Measurements from ENCODE around the gene VWA8. TPM values are rescaled to one million over a fixed set of nuclear protein-coding genes. Genes with fewer than 3 reads are reported as not detected.

Gene VWA8
- total and polyA plus RNA-seq, 2 of the 13 experiments (the other 11 are each of a cell fraction or from before 2014, with no cell fraction given): 9.1 to 17.3 TPM

DNA sequence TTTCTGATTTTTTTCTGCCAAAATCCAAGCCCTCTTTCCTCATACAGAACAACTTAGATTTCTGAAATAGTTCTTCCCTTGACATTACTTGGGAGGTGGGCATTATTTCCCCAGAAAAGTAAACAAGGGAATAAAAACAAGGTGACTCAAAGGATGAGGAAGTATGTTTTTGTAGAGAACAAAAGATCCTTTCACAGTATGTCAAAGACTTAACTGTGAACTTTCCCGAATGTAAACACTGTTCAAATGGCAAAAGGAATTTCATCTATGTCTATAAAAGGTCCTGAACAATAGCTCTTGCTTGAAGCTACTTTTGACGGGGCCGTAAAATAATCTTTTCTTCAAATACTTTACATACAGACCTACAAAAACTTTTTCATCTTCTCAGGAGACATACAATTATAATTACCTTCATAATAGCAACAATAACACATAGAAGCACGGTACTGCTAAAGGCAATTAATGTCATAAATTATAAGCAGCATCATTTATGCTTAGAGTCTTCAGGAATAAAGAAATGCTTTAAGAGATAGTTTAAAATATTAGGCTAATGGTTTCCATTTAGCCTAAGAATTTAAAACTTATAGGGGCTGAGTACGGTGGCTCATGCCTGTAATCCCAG, 312.5 kb downstream of the VWA8 start:
- ATAC-seq (peak; percentile 98), DNase-seq (ENCODE audit: low spot score) (peak; percentile 98), FAIRE-seq (peak; percentile 86)
- no peak overlapping the region for H2AFZ ChIP-seq (ENCODE audit: low read length)
- ChIA-PET POLR2A (interaction anchor here (0.9 to 3.2 kb wide), 13 partner anchors 9 to 588 kb away, joined by 3 to 46 read pairs (median 6); no protein-coding TSS in a partner anchor), CTCF (ENCODE audit: low intra/inter-chr PET ratio, low total read pairs) (no interaction called here)
- H3K27me3 ChIP-seq (ENCODE audit: control insufficient read depth in 1 of 2, insufficient read depth in 2 of 2, low read length in 2 of 2): no peaks in the 10 kb centered on the region
- no peaks in the 10 kb centered on the region for H3K36me3 ChIP-seq (replicated peaks in 1 of 2; ENCODE audit: control insufficient read depth in 1 of 2, insufficient read depth in 2 of 2, low read length in 2 of 2)
- in situ Hi-C loops (cut with HindIII; ENCODE audit: extremely low pct_ligation_motif_present, low pct_unique_long_range_greater_than_20kb) (loop anchor here (5.0 kb wide), 1 partner anchor 41 kb away; no protein-coding TSS in a partner anchor), intact Hi-C loops (cut with micrococcal nuclease; ENCODE audit: unreplicated experiment) (loop anchor here (1.0 to 5.0 kb wide), 5 partner anchors 34 to 359 kb away; no protein-coding TSS in a partner anchor)
- peak overlapping the region; percentile 66 for H3K9ac ChIP-seq (ENCODE audit: insufficient read depth, low read depth, low read length)
- H3K79me2 ChIP-seq (ENCODE audit: insufficient read depth, low read length): no peaks in the 10 kb centered on the region
- no TSS peak for BruUV-seq (replicated peaks)
- H3K27ac ChIP-seq (ENCODE audit: extremely low read length, insufficient read depth, low read length): peak overlapping the region; percentile 90
- 11% methylated on average over 5 of the region's 5 CpGs for WGBS (ENCODE audit: low lambda C conversion rate)
- H4K20me1 ChIP-seq (ENCODE audit: insufficient read depth, low read length): no peaks in the 10 kb centered on the region
- H3K4me3 ChIP-seq (replicated peaks in 1 of 3; ENCODE audit: insufficient read depth in 1 of 3, low read depth in 2 of 3, low read length in 3 of 3): no peak overlapping the region; a peak in 1 of 6 replicates
- no peaks in the 10 kb centered on the region for H3K9me3 ChIP-seq (ENCODE audit: low read length)
- peak overlapping the region; percentile 57 for H3K4me2 ChIP-seq (ENCODE audit: low read depth, low read length)
- peaks cover 82% of the 10 kb centered on the region for H3K4me1 ChIP-seq (ENCODE audit: insufficient read depth, low read length)
- TF ChIP-seq SMAD9 (CRISPR knock-in tag; IDR thresholded peaks at IDR 0.05) (no peak), ZNF878 (CRISPR knock-in tag; IDR thresholded peaks at IDR 0.05) (no peak), ZNF317 (CRISPR knock-in tag; IDR thresholded peaks at IDR 0.05) (no peak), ZNF331 (CRISPR knock-in tag; IDR thresholded peaks at IDR 0.05) (peak; percentile 44; the same call in 1 of the 2 replicates), THAP8 (CRISPR knock-in tag; IDR thresholded peaks at IDR 0.05; ENCODE audit: borderline replicate concordance) (no peak), FIP1L1 (IDR thresholded peaks at IDR 0.05; ENCODE audit: borderline replicate concordance, insufficient read depth, low read depth, low read length) (no peak), ETV5 (CRISPR knock-in tag; IDR thresholded peaks at IDR 0.05; ENCODE audit: borderline replicate concordance) (peak; percentile 43; the same call in 1 of the 2 replicates), ZNF414 (CRISPR knock-in tag; IDR thresholded peaks at IDR 0.05) (no peak), ZFP36L2 (CRISPR knock-in tag; IDR thresholded peaks at IDR 0.05) (no peak), ZNF382 (CRISPR knock-in tag; IDR thresholded peaks at IDR 0.05; ENCODE audit: borderline replicate concordance) (no peak), CREB3 (CRISPR knock-in tag; IDR thresholded peaks at IDR 0.05) (no peak), ZNF431 (CRISPR knock-in tag; IDR thresholded peaks at IDR 0.05; ENCODE audit: borderline replicate concordance, low read depth) (no peak), FOXP1 (IDR thresholded peaks at IDR 0.05) (peak; percentile 56; the same call in 1 of the 2 replicates), FOXP1 (CRISPR knock-in tag; IDR thresholded peaks at IDR 0.05) (peak; percentile 86; the same call in 1 of the 2 replicates), ZFX (CRISPR knock-in tag; IDR thresholded peaks at IDR 0.05; ENCODE audit: low read depth) (no peak)
- TF ChIP-seq, protein P1, sequence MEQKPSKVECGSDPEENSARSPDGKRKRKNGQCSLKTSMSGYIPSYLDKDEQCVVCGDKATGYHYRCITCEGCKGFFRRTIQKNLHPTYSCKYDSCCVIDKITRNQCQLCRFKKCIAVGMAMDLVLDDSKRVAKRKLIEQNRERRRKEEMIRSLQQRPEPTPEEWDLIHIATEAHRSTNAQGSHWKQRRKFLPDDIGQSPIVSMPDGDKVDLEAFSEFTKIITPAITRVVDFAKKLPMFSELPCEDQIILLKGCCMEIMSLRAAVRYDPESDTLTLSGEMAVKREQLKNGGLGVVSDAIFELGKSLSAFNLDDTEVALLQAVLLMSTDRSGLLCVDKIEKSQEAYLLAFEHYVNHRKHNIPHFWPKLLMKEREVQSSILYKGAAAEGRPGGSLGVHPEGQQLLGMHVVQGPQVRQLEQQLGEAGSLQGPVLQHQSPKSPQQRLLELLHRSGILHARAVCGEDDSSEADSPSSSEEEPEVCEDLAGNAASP (CRISPR knock-in tag; IDR thresholded peaks at IDR 0.05; ENCODE audit: borderline replicate concordance): peak; percentile 18; the same call in 1 of the 2 replicates
